CD14-positive monocyte (primary cell): ENCODE measurements around the gene DNAH11. TPM values are rescaled to one million over a fixed set of nuclear protein-coding genes. Genes with fewer than 3 reads are reported as not detected.

ENCODE experiments used
- DNase-seq, 3 donors: peaks; one replicate each; pipeline ENCODE4 v3.0.0-alpha.2; 2011 to 2022
- H2AFZ ChIP-seq: 2 replicates; pipeline ENCODE4 v1.6.0; 2012; ENCODE audit warnings: mild to moderate bottlenecking, low read depth, low read length, inconsistent platforms; ENCODE audit not compliant: insufficient read depth, poor library complexity, severe bottlenecking
- H3K27ac ChIP-seq, 2 donors: 1 replicate in 1 of 2; 2 replicates in 1 of 2; pipeline ENCODE4 v1.5.1; 2012 to 2013; ENCODE audit warnings: low read length in 2 of 2, control low read depth in 1 of 2, inconsistent platforms in 1 of 2, low read depth in 1 of 2, mild to moderate bottlenecking in 1 of 2
- H3K27me3 ChIP-seq, 2 donors: one replicate each; pipeline versions ENCODE4 v1.6.0 to v1.6.1; 2011 to 2013; ENCODE audit warnings: low read length in 2 of 2; ENCODE audit not compliant: control insufficient read depth in 2 of 2, insufficient read depth in 2 of 2
- H3K36me3 ChIP-seq, 2 donors: replicated peaks in 1 of 2; 1 replicate in 1 of 2; 2 replicates in 1 of 2; pipeline versions ENCODE4 v1.5.1 to v1.6.1; 2012 to 2013; ENCODE audit warnings: low read length in 2 of 2, control low read depth in 1 of 2, inconsistent platforms in 1 of 2, mild to moderate bottlenecking in 1 of 2; ENCODE audit not compliant: insufficient read depth in 2 of 2, control insufficient read depth in 1 of 2
- H3K4me1 ChIP-seq, 2 donors: 1 replicate in 1 of 2; 2 replicates in 1 of 2; pipeline versions ENCODE4 v1.5.1 to v1.6.1; 2012 to 2013; ENCODE audit warnings: low read length in 2 of 2, control low read depth in 1 of 2, inconsistent platforms in 1 of 2, mild to moderate bottlenecking in 1 of 2, moderate library complexity in 1 of 2; ENCODE audit not compliant: insufficient read depth in 2 of 2, control insufficient read depth in 1 of 2
- H3K4me2 ChIP-seq: replicated peaks from 2 replicates; pipeline ENCODE3; 2012; ENCODE audit warnings: low read length, moderate library complexity, mild to moderate bottlenecking; ENCODE audit not compliant: poor library complexity, severe bottlenecking; ENCODE audit errors: extremely low read depth
- H3K4me3 ChIP-seq, 3 experiments: fragments of 200-600 bp in 1 of 3; sonication (generic) in 1 of 3; replicated peaks in 1 of 3; 1 replicate in 2 of 3; 2 replicates in 1 of 3; pipeline ENCODE4 v1.5.1; 2011 to 2013; ENCODE audit warnings: low read length in 3 of 3, mild to moderate bottlenecking in 3 of 3, control low read depth in 2 of 3, low read depth in 2 of 3, inconsistent platforms in 1 of 3, moderate library complexity in 1 of 3
- H3K79me2 ChIP-seq: 2 replicates; pipeline ENCODE4 v1.6.0; 2012; ENCODE audit warnings: mild to moderate bottlenecking, control low read depth, inconsistent platforms, low read length, moderate library complexity; ENCODE audit not compliant: insufficient read depth
- H3K9ac ChIP-seq: 2 replicates; pipeline ENCODE4 v1.6.0; 2017; ENCODE audit warnings: low read length, mild to moderate bottlenecking; ENCODE audit not compliant: insufficient read depth, poor library complexity, severe bottlenecking
- H3K9me3 ChIP-seq, 2 donors: replicated peaks in 1 of 2; 1 replicate in 1 of 2; 2 replicates in 1 of 2; pipeline versions ENCODE4 v1.5.1 to v1.6.1; 2012 to 2013; ENCODE audit warnings: low read length in 2 of 2, control low read depth in 1 of 2; ENCODE audit not compliant: control insufficient read depth in 1 of 2, insufficient read depth in 1 of 2
- H4K20me1 ChIP-seq: 2 replicates; pipeline ENCODE4 v1.6.0; 2012; ENCODE audit warnings: mild to moderate bottlenecking, low read length, control low read depth, moderate library complexity; ENCODE audit not compliant: insufficient read depth
- H3K27ac Mint-ChIP-seq, 7 donors: one replicate each; pipeline ENCODE4 v1.8.0; 2020; ENCODE audit warnings: mild to moderate bottlenecking in 7 of 7, mixed read lengths in 7 of 7, moderate library complexity in 6 of 7, inconsistent platforms in 2 of 7
- H3K27me3 Mint-ChIP-seq, 3 donors: one replicate each; pipeline ENCODE4 v1.8.0; 2021 to 2022; ENCODE audit warnings: low read depth in 3 of 3, mild to moderate bottlenecking in 3 of 3, mixed read lengths in 3 of 3, moderate library complexity in 3 of 3, inconsistent platforms in 1 of 3
- H3K36me3 Mint-ChIP-seq, 2 donors: one replicate each; pipeline ENCODE4 v1.8.0; 2020; ENCODE audit warnings: mixed read lengths in 2 of 2, inconsistent platforms in 1 of 2, mild to moderate bottlenecking in 1 of 2
- H3K4me1 Mint-ChIP-seq: one replicate; pipeline ENCODE4 v1.8.0; 2020; ENCODE audit warnings: mild to moderate bottlenecking, mixed read lengths
- H3K4me3 Mint-ChIP-seq, 2 donors: one replicate each; pipeline ENCODE4 v1.8.0; 2020; ENCODE audit warnings: mild to moderate bottlenecking in 2 of 2, mixed read lengths in 2 of 2, moderate library complexity in 1 of 2
- H3K9me3 Mint-ChIP-seq, 7 donors: one replicate each; pipeline ENCODE4 v1.8.0; 2020 to 2022; ENCODE audit warnings: mixed read lengths in 7 of 7, mild to moderate bottlenecking in 6 of 7, moderate library complexity in 6 of 7, inconsistent platforms in 2 of 7
- CTCF ChIP-seq: fragments of 200-600 bp; IDR thresholded peaks from one replicate; pipeline ENCODE4 v1.8.0; 2022; ENCODE audit warnings: antibody characterized with exemption, mild to moderate bottlenecking
- WGBS: methylation state at CpG from one replicate; pipeline ENCODE4 v1.1.5; 2013; ENCODE audit warnings: missing lambda C conversion rate; ENCODE audit not compliant: insufficient coverage; 5-methylcytosine and 5-hydroxymethylcytosine counted together
- intact Hi-C, 2 donors: fragments of 100-400 bp; cut with micrococcal nuclease; formaldehyde crosslinking; loops; one replicate each; pipeline versions ENCODE4 v1.15.0 to v1.15.1; 2023
- polyA plus RNA-seq, 3 donors: library from polyadenylated mRNA; depleted of rRNA in 1 of 3; unstranded in 2 of 3; stranded (reverse) in 1 of 3; fragments of 300-500 nt in 2 of 3; fragments of >200 nt in 1 of 3; fragmentation: Illumina TruSeq in 2 of 3; gene quantifications; 1 replicate in 2 of 3; 2 replicates in 1 of 3; pipeline ENCODE4 v1.2.3, GENCODE V29; 2012 to 2021

DNAH11 gene
- polyA plus RNA-seq, 3 donors, result not detected

- Mint-ChIP-seq H3K36me3 (peaks cover 0 to 1% of the 10 kb centered on the region in 2 donors), H3K27me3 (no peaks in the 10 kb centered on the region), H3K4me3 (no peak overlapping the region), H3K9me3 (no peaks in the 10 kb centered on the region), H3K4me1 (peaks cover 13% of the 10 kb centered on the region), H3K27ac (no peak overlapping the region)
- intact Hi-C loops, result no loop called here
- peaks cover 80% of the 10 kb centered on the region for H3K79me2 ChIP-seq
- peaks cover 0 to 4% of the 10 kb centered on the region in 2 donors for H3K4me1 ChIP-seq
- H4K20me1 ChIP-seq, result no peaks in the 10 kb centered on the region
- H3K27ac ChIP-seq, result no peak overlapping the region
- no peak for TF ChIP-seq CTCF
- no peak overlapping the region for H3K4me2 ChIP-seq
- no CpG with 5 or more reads among the region's 5 CpGs for WGBS
- H3K4me3 ChIP-seq, result no peak overlapping the region
- H3K9me3 ChIP-seq, result no peaks in the 10 kb centered on the region
- no peak overlapping the region for H3K9ac ChIP-seq
- H2AFZ ChIP-seq, result no peak overlapping the region
- peaks cover 0 to 2% of the 10 kb centered on the region in 2 donors for H3K36me3 ChIP-seq
- DNase-seq, result no peak
- no peaks in the 10 kb centered on the region for H3K27me3 ChIP-seq
These were observed 379.8 kb downstream of the DNAH11 start for GRCh38 chr7:21922605-21923004.

- Histone ChIP-seq H4K20me1 (no peaks in the 10 kb centered on the region), H3K36me3 (peaks cover 0 to 4% of the 10 kb centered on the region in 2 donors), H3K27me3 (no peaks in the 10 kb centered on the region), H3K27ac (no peak overlapping the region), H3K9me3 (no peaks in the 10 kb centered on the region), H3K9ac (no peak overlapping the region), H3K4me2 (no peak overlapping the region), H3K4me3 (no peak overlapping the region), H3K4me1 (peaks cover 0 to 4% of the 10 kb centered on the region in 2 donors), H2AFZ (no peak overlapping the region), H3K79me2 (peaks cover 80% of the 10 kb centered on the region)
- no peak overlapping the region for H3K27ac Mint-ChIP-seq
- no peak for DNase-seq
- H3K36me3 Mint-ChIP-seq, result peaks cover 0 to 1% of the 10 kb centered on the region in 2 donors
- H3K4me1 Mint-ChIP-seq, result peaks cover 13% of the 10 kb centered on the region
- intact Hi-C loops, result no loop called here
- no peaks in the 10 kb centered on the region for H3K9me3 Mint-ChIP-seq
- whole genome bisulfite sequencing, result 86% methylated on average over 1 of the region's 2 CpGs
- no peak for TF ChIP-seq CTCF
- no peaks in the 10 kb centered on the region for H3K27me3 Mint-ChIP-seq
- no peak overlapping the region for H3K4me3 Mint-ChIP-seq
These were observed 380.8 kb downstream of the DNAH11 start for GRCh38 chr7:21923658-21924057.
